Neural progenitor cell (in vitro differentiated cells): Measurements from ENCODE around the gene CD3D.

Source experiments
- EZH2phosphoT487 ChIP-seq: fragments of 200-600 bp; sonication (generic); IDR thresholded peaks from 2 replicates; pipeline ENCODE4 v1.6.1; 2017; ENCODE audit warnings: antibody characterized with exemption
- TF ChIP-seq, protein P1 (sequence below): fragments of 200-600 bp; sonication (generic); IDR thresholded peaks from 2 replicates; pipeline ENCODE4 v1.5.1; 2017; ENCODE audit warnings: antibody characterized with exemption, mild to moderate bottlenecking

- TF ChIP-seq, protein P1, sequence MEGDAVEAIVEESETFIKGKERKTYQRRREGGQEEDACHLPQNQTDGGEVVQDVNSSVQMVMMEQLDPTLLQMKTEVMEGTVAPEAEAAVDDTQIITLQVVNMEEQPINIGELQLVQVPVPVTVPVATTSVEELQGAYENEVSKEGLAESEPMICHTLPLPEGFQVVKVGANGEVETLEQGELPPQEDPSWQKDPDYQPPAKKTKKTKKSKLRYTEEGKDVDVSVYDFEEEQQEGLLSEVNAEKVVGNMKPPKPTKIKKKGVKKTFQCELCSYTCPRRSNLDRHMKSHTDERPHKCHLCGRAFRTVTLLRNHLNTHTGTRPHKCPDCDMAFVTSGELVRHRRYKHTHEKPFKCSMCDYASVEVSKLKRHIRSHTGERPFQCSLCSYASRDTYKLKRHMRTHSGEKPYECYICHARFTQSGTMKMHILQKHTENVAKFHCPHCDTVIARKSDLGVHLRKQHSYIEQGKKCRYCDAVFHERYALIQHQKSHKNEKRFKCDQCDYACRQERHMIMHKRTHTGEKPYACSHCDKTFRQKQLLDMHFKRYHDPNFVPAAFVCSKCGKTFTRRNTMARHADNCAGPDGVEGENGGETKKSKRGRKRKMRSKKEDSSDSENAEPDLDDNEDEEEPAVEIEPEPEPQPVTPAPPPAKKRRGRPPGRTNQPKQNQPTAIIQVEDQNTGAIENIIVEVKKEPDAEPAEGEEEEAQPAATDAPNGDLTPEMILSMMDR: no peak
- no peak for TF ChIP-seq EZH2phosphoT487
Measured at GRCh38 chr11:118373871-118374270, 31.4 kb upstream of the CD3D start.
